ENCODE measurements around the gene HSD11B2.

HSD11B2 gene

GRCh38 chr16:67419502-67419901, 11.4 kb upstream of the HSD11B2 start (continued):
- TF ChIP-seq PRDM10 (tag by site-specific recombination; IDR thresholded peaks at IDR 0.05) (peak; percentile 36; the same call in 1 of the 2 replicates), ZNF335 (tag by site-specific recombination; conservative IDR thresholded peaks at IDR 0.05) (peak; percentile 31)

- ChIA-PET CTCF (interaction anchor here (0.6 to 1.7 kb wide), 3 partner anchors 8 to 675 kb away, joined by 3 to 7 read pairs (median 3); no protein-coding TSS in a partner anchor), POLR2A (interaction anchor here (0.6 kb wide), 2 partner anchors 8 to 141 kb away, joined by 3 read pairs; no protein-coding TSS in a partner anchor)
- Histone ChIP-seq H3K4me3 (ENCODE audit: low read depth, low read length) (no peak overlapping the region), H3K9me3 (ENCODE audit: control insufficient read depth, insufficient read depth, low read depth, low read length) (no peaks in the 10 kb centered on the region), H3K36me3 (ENCODE audit: control insufficient read depth in 2 of 2, insufficient read depth in 1 of 2, low read length in 2 of 2) (no peaks in the 10 kb centered on the region), H3K27ac (ENCODE audit: extremely low read depth, low read depth, low read length) (no peak overlapping the region), H3K4me1 (ENCODE audit: control insufficient read depth, insufficient read depth, low read length) (no peaks in the 10 kb centered on the region)
- TF ChIP-seq CTCF (tag by site-specific recombination; IDR thresholded peaks at IDR 0.05) (0 out of 2 replicates have a peak, but pooled peaks have one; percentile 14), ZNF518A (tag by site-specific recombination; conservative IDR thresholded peaks at IDR 0.05; ENCODE audit: low read depth) (no peak)
Measured at GRCh38 chr16:67419931-67420330, 11.0 kb upstream of the HSD11B2 start.

GRCh38 chr16:67421030-67421429, 9.9 kb upstream of the HSD11B2 start:
- no peaks in the 10 kb centered on the region for H3K4me1 ChIP-seq (ENCODE audit: control insufficient read depth, insufficient read depth, low read length)
- H3K27ac ChIP-seq (ENCODE audit: extremely low read depth, low read depth, low read length), result no peak overlapping the region
- no peak overlapping the region for H3K4me3 ChIP-seq (ENCODE audit: low read depth, low read length)
- POLR2A ChIA-PET, result interaction anchor here (0.5 to 0.6 kb wide), 2 partner anchors 11 to 111 kb away, joined by 5 to 6 read pairs; no protein-coding TSS in a partner anchor
- CTCF ChIA-PET, result interaction anchor here (0.7 kb wide), 1 partner anchor 46 kb away, joined by 4 read pairs; no protein-coding TSS in a partner anchor
- no peaks in the 10 kb centered on the region for H3K36me3 ChIP-seq (ENCODE audit: control insufficient read depth in 2 of 2, insufficient read depth in 1 of 2, low read length in 2 of 2)
- no peaks in the 10 kb centered on the region for H3K9me3 ChIP-seq (ENCODE audit: control insufficient read depth, insufficient read depth, low read depth, low read length)
- TF ChIP-seq ZNF560 (tag by site-specific recombination; IDR thresholded peaks at IDR 0.05; ENCODE audit: borderline replicate concordance) (no peak), ZNF140 (tag by site-specific recombination; IDR thresholded peaks at IDR 0.05) (no peak), ZNF404 (tag by site-specific recombination; IDR thresholded peaks at IDR 0.05) (no peak), ZNF433 (tag by site-specific recombination; IDR thresholded peaks at IDR 0.05; ENCODE audit: low read depth) (no peak), KLF9 (tag by site-specific recombination; IDR thresholded peaks at IDR 0.05; ENCODE audit: low read depth) (no peak), MZF1 (tag by site-specific recombination; IDR thresholded peaks at IDR 0.05; ENCODE audit: borderline replicate concordance) (no peak), ZBTB8A (tag by site-specific recombination; IDR thresholded peaks at IDR 0.05) (no peak), SP7 (tag by site-specific recombination; IDR thresholded peaks at IDR 0.05) (no peak), ZNF776 (tag by site-specific recombination; IDR thresholded peaks at IDR 0.05; ENCODE audit: borderline replicate concordance) (no peak), ZNF488 (tag by site-specific recombination; IDR thresholded peaks at IDR 0.05) (no peak), ZNF830 (tag by site-specific recombination; IDR thresholded peaks at IDR 0.05; ENCODE audit: low read depth) (no peak), ZNF114 (tag by site-specific recombination; IDR thresholded peaks at IDR 0.05) (no peak), ZNF791 (tag by site-specific recombination; IDR thresholded peaks at IDR 0.05) (no peak), ZNF132 (tag by site-specific recombination; IDR thresholded peaks at IDR 0.05; ENCODE audit: borderline replicate concordance) (no peak), ZNF707 (tag by site-specific recombination; IDR thresholded peaks at IDR 0.05) (no peak), ZNF530 (tag by site-specific recombination; IDR thresholded peaks at IDR 0.05; ENCODE audit: low read depth) (no peak), ZNF621 (tag by site-specific recombination; IDR thresholded peaks at IDR 0.05) (no peak)

Data from HEK293 (cell line).